CD4-positive, alpha-beta T cell treated with Interferon alpha-2 for 1 hour (primary cell): Measurements from ENCODE around the gene PITPNM1.
A peak's percentile ranks its signal among the peaks of the same experiment; 100 is the strongest.
"Not testable (repeated sequence)": the region's sequence is repeated elsewhere in the genome, so short reads cannot be mapped to it uniquely, and the experiment has no call there.

Source experiments
- DNase-seq, 2 donors: peaks; one replicate each; pipeline ENCODE4 v3.0.0-alpha.2; 2020 to 2022

PITPNM1 gene

DNA sequence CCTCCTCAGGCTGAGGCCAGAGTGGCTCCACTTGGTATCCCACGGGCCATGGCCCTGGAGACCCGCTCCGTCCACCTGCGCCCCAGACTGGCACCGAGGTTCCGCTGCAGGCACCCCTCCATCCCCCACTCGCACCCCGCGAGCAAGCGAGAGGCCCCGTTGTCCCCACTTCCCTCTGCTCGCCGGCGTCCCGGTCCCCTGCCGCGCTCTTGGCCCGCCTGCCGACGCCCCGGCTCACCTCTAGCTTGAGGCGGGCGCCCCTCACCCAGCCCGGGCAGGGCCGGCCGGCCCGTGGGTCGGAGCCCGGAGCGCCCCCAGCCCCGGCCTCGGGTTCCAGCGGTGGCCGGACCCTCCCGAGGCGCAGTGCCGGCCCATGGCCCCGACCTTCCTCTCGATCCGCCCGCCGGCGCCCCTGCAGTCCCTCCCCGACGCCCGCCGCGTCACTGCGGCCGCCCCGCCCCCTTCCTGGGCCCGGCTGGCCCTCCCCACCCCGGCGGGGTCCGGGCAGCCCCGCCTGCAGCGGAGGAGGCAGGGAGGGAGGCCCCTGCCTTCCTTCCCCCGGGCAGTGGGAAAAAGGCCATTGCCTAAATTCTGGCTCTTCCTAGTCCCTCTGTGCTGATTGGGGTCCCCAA is at the start of gene PITPNM1:
TSS of gene PITPNM1 (minus strand) at position 414 of the 632 bp plus-strand sequence. CDS start 1,183 bp downstream, outside the sequence.
- DNase-seq = peak; percentile 66 to 79

DNA sequence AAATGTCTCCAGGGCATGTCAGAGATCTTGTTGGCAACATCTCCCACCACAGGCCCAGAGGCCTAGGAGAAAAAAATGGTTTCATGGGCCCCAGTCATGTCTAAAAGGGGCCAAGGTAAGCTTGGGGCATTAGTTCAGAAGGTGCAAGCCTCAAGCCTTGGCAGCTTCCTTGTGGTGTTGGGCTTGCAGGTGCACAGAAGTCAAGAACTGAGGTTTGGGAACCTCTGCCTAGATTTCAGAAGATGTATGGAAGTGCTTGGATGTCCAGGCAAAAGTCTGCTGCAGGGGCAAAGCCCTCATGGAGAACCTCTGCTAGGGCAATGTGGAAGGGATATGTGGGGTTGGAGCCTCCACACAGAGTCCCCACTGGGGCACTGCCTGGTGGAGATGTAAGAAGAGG is 46.5 kb upstream of the PITPNM1 start:
- not testable (repeated sequence) for DNase-seq

DNA sequence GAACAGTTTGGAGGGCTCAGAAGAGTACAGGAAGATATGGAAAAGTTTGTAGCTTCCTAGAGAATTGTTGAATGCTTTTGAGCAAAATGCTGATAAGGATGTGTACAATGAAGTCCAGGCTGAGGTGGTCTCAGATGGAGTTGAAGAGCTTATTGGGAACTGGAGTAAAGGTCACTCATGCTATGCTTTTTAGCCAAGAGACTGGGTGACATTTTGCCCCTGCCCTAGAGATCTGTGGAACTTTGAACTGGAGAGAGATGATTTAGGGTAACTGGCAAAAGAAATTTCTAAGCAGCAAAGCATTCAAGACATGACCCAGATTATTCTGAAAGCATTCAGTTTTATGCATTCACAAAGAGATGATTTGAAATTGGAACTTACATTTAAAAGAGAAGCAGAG is 46.0 kb upstream of the PITPNM1 start:
- DNase-seq = no peak

DNA sequence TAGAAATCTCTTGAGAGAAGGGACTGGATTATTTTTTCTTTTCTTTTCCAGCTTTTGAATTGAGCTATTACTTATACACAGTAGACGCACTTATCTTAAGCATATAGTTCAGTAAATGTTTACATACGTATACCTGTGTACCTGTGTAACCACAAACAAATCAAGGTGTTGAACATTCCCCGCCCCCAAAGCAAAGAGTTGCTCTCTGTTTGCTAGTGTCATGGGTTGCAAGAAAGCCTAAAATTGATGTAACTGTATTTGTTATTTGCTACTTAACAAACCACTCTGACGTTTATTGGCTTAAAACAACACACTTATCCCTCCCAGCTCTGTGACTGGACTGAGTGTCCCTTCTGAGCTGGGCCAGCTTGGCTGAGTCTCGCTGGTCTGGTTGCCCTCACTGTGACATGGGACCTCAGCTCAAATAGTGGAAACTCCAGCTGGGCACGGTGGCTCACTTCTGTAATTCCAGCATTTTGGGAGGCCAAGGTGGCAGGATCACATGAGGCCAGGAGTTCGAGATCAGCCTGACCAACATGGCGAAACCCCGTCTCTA is 43.5 kb upstream of the PITPNM1 start:
- DNase-seq = no peak

DNA sequence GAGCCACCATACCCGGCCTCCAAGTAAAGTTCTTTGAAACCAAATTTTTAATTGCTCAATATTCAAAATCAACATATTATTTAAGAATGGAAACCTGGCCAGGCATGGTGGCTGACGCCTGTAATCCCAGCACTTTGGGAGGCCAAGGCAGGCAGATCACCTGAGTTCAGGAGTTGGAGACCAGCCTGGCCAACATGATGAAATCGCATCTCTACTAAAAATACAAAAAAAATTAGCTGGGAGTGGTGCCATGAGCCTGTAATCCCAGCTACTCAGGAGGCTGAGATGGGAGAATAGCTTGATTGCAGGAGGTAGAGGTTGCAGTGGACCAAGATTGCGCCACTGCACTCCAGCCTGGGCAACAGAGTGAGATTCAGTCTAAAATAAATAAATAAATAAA is 42.9 kb upstream of the PITPNM1 start:
- not testable (repeated sequence) for DNase-seq

DNA sequence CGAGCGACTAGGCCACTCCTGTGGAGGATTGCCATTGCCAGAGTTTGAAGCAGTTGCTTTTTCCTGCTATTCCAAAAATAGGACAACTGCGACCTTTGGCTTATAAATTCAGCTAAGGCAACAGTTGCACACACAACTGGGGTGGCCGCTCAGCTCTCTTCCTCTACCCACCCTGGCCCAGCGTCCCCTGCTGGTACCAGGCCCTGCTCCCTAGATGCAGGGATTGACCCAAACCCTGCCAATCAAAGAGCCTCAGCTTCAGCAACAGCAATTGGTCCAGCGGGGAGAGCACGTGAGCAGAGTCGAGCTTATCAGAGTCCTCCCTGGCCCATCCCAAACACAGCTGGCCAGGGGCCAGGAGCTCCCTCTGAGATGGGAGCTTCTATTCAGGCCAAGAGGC is 40.1 kb upstream of the PITPNM1 start:
- DNase-seq = no peak

DNA sequence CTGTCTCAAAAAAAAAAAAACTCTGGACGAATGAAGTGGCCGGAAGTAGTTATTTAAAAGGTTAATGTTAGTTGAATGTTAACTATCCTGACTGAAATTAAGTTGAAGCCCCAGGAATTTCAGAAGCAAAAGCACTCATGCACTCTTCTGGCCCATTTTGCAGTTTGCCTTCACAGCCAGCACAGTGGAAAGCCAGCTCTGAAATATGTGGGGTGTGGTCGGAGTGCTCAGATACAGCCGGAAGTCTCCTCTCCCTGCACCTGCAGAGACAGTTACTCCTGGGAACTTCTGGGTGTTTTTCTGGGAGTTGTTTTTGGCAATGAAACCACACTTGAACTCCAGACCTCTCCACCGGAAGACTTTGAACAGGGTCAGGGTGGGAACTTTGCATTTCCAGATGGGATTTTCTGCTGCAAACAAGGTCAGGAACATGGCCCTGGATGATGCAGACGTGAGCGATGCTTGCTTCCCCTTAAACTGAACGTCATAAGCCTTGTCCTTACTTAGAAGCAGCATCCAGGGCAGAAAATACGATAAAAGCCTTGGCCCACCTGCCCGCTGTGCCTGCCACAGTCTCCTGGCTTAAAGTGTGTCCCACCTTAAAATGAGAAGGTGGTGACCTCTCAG is 39.6 kb upstream of the PITPNM1 start:
- no peak for DNase-seq

DNA sequence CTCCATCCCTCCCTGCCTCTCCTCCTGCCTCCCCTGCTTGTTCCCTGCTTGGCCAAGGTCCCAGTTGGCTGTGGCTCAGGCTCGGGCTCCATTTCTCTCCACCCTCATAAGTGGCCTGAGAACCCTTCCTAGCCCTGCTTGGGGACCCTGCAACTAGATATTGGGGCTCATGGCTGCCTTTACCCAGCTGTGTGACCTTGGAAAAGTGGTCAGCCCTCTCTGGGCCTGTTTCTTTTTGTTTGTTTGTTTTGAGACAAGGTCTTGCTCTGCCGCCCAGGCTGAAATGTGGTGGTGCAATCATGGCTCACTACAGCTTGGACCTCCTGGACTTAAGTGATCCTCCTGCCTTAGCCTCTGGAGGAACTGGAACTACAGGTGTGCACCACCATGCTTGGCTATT is 38.4 kb upstream of the PITPNM1 start:
- DNase-seq = no peak

DNA sequence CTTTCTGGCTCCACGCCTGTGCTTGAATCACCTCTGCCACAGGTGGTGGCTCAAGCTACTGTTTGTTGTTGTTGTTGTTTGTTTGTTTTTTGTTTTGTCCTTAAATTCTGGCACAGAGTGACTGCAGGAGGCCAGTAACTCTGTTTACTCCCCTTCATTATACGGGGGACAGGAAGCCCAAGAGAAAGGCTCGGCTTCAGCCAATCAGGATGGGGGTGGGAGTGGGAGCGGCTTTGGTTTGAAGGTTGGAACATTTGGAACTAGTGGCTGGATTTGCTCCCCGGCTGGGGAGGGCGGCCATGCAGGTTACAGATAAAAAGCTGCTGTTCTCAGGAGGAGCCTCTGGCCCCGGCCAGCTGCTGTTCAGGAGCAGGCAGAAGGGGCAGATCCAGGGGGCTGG is 37.8 kb upstream of the PITPNM1 start:
- DNase-seq = no peak

DNA sequence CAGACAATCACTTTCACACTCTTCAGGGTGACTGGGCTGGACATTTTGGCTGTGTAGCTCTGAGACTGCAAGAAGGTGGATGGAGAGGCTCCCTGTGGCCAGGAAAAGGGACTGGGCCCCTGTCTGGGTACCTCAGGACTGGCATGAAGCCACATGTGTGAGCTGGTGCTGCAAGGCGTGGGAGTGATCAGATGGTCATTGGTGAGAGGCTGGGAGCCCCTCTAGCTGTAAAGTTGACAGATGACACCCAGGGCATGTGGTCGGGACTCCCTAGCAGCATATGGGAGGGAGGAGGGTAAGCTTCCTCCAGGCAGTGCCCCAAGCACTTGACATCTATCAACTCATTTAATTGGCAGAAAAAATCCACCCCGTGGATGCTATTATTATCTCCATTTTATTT is 37.0 kb upstream of the PITPNM1 start:
- DNase-seq = no peak

DNA sequence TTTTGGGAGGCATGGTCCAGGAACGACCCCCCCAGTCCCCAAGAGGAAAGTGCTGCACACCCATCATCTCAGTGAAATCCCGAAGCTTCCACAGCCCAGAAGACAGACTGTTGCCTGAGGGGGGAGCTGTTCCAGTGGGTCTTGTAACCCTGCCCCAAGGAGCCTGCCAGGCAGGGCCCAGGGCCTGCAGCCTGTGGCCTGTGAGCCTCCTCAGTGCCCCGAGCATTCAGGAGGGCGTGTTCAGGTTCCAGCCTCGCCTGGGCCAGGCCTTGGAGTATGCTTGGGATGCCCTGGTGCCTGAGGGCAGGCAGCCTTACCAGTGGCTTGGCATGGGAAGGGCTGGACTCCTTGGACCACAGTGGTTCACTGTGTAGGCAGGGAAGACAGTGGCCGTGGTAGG is 36.0 kb upstream of the PITPNM1 start:
- no peak for DNase-seq

DNA sequence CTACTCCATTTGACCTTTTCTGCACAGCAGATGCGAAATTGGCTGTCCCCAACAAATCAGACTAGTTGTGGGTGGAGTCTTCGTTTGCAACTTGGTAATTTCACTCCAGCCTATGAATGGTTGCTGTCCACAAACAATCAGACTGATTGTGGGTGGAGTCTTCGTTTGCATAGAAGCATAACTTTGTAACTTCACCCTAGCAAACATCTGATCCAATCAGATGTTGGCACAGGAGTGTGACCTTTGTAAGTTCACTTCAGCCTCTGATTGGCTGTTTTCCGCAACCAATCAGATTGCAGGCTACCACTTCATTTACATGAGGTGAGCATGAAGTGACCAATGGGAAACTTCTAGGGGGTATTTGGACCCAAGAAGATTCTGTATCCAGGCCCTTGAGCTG is 34.4 kb upstream of the PITPNM1 start:
- DNase-seq = no peak

DNA sequence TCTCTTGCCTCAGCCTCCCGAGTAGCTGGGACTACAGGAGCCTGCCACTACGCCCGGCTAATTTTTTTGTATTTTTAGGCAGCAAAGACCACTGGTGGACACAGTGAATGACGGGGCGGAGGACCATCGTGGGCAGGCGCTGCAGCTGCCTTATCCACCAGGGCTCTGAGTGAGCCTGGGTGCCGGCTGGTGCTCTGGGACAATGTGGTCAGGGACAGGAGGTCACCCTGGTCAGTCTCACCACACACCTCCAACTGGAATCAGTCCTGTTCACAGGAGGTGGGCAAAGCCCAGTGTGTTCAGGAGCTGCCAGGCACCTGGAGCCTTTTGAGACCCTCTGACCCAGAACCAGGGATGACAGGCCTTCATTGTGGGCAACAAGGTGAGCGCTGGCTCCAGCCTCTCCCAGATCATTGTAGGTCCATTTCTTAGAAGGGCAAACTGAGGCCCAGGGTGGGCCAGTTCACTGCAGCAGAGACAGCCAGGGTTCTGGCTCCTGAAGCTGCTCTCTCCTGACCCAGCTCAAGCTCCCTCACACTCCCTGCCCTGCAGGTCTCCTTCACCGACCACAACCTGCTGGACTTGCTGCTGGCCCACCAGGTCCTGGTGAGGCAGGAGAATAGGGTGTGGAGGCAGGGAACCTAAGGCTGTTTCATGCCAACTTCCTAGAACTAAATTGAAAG is 33.8 kb upstream of the PITPNM1 start:
- no peak for DNase-seq

DNA sequence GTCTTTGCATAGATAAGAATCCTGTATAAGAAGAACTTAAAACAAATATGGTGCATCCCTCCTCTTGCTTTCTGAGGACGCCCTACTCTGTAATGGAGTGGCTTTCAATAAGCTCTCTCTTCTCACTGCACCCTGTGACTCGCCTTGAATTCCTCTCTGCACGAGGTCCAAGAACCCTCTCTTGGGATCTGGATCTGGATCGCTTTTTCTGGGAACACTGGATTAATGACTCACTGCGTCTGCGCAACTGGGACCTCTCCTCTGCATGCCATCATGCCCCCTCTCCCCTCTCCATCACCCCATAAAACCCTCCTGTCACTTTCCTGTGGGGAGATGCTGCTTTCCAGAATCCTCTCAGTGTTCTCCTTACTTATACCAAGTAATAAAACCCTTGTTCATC is 33.1 kb upstream of the PITPNM1 start:
- no peak for DNase-seq

DNA sequence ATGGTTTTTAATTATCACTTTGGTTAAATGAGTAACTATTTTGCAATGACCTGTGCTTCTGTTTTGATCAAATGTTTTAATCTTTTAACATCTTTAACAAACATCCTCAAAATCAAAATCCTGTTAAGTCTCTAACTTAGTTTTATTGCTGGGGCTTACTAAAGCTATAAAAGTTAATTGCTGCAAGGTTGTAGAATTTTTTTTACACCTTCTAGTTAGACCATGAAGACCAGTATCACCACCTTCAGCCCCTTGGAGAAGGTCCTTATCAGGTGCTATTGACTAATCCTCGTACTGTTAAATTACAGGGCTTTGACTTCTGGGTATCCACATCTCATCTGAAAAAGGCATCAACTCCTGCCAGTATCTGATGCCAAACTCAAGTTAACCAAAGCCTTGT is 30.4 kb upstream of the PITPNM1 start:
- no peak for DNase-seq

DNA sequence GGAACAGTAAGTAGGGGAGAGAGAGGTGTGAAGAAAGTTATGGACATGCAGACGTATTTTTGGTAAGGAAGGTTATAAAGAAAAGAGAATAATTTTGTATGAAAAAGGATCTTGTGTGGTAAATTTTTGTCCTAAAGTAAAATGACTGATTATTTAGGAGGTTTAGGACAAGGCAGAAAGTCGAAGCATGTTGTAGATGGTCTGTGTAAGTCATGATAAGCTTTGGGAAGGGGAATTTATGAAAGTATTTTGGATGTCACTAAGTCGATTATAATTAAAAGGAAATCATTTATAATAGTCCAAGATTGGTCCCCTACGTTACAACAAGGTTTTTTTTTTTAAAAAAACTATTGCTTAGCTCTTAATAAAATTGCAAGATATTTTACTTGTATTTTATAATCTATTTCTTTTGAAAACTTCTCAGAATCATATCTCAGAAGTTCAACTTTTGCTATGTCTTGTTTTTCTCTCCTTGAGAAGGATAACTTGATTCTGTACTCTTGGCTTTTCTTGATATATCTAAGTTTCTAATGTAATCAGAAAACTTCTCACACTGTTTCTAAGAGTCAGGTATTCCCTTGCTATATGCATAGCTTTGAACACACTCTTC is 29.0 kb upstream of the PITPNM1 start:
- DNase-seq = no peak

DNA sequence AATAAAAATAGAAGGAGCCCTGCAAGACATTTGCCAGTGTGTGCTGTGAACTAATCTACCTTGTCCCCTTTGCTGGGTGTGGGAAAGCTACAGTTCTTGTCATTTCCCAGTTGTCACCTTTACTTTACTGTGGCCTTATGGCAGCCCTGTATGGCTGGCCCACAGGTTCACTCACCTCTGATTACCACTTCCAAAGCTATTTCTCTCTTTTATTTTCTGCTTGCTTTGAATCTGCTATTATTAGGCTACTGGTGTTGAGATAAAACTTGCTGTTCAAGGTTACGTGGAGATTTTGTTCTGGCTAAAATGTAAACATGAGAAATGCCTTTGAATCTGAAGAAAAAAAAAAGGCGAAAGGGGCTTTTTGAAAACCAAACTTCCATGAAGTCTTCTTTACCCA is 27.7 kb upstream of the PITPNM1 start:
- no peak for DNase-seq

DNA sequence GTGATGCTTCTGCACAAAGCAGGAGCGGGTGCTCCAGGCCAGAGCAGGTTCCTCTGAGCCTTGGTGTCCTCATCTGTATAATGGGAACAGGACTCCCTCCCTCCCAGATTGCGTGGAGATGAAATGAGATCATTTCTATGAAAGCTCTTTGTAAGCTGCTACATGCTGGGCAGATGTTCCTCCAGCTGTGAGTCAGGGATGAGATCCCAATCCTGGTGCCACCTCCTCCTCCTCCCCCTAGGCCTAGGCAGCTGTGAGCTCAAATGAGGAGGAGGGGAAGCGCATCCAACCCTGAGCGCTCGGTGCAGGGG is 25.1 kb upstream of the PITPNM1 start:
- no peak for DNase-seq

DNA sequence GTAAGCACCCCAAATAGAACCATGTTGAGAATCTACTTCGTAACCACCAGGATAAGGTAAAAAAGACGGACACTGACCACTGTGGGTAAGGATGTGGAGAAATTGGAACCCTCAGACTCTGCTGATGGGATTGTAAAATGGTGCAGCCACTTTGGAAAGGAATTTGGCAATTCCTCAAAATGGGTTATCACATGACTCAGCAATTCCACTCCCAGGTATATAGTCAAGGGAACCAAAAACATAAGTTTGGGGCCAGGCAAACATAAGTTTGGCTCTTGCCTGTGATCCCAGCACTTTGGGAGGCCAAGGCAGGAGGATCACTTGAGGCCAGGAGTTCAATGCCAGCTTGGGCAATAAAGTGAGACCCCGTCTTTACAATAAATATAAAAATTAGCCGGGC is 23.2 kb upstream of the PITPNM1 start:
- no peak for DNase-seq

DNA sequence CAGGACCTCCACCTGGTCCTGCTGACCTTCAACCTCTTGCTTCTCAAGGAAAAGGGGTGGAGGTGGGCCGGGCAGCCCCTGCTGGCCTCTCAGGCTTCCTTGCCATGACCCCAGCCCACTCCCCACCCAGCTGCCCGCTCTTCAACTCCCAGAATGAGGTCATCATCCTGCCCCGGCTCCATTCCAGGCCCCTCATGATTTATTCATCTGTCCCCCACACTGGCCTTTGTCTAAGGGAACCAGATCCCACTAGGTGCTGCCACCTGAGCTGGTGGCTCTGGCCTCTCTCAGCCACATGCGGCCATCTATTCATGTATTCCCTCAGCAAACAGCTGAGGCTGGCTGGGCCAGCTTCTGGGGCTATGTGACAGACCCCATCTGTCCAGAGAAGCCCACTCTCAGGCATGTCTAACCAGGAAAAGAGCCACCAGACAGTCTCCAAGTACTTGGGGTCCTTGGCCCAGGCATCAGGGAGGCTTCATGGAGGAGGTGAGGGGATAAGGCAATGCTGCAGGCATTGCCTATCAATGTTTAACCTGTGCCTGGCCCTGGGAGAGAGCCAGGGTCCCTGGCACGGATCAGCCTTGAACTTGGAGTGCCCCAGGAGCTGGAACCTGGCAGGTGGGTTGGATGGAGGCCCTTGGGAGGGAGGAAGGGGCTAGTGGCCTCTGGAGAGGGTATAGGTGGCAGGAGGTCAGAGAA is 20.3 kb upstream of the PITPNM1 start:
- DNase-seq = no peak

DNA sequence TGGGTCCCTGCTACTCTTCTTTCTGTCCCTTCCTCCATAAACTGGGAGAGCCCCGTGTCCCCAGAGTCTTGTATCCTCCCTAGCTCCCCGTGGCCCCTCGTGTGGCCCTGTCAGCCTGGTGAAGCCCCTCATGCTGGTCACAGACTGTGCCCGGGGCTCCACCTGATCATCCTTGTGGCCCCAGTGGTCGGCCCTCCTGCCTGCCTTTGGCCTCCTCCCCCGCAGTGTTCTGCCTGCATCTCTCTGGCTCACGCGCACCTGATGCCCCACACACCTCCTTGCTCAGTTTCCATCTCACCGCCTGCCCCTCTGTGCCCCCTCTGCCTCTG is 19.3 kb upstream of the PITPNM1 start:
- DNase-seq = no peak

DNA sequence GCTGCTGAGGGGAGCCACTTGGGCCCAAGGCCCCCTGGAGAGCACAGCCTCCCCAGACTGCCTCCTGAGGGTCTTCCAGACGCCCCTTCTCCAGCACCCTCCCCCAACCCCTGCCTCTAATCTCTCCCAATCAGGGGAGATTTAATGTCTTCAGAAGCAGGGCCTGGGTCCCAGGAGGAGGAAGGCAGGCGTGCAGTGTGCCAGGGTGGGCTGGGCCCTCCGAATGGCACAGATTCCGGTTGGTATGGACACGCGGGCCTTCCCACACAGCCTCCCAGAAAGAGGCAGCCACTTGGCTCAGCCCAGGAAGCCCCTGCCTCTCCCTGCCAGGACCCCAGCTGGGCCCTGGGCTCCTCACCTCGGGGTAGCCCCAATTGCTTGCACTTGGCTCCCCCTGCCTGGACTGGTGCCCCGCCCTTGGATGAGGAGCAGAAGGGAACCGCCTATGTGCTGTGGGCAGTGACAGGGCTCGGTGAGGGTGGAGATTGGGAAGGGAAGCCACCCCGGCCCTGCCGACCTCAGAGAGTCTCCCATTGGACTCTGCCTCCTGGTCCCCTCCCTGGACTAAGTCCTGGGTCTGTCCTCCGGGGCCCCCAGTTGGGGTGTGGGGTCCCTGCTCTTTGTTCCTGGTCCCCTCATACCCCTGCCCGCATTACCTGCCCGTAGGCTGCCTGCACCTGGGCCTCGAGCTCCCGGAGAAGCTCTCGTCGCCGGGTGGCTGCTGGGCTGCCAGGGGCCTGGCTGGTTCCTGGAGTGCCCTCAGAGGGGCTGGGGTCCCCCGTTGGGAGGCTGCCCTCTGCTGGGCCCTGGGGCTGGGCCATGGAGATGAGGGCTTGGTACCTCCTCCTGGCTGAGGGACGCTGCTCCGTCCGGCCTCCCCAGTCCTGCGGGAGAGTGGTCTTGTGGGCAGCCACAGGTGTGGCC is 18.7 kb upstream of the PITPNM1 start:
- DNase-seq = no peak
